LNCaP clone FGC (cell line): ENCODE measurements around the gene INPP5F.
"Not testable (repeated sequence)": the region's sequence is repeated elsewhere in the genome, so short reads cannot be mapped to it uniquely, and the experiment has no call there.

Experiments used
- DNase-seq: peaks from one replicate; pipeline ENCODE4 v3.0.0-alpha.2; 2011; ENCODE audit warnings: low read depth
- H3K4me3 ChIP-seq: 2 replicates; pipeline ENCODE4 v1.5.1; 2011; ENCODE audit warnings: mild to moderate bottlenecking, low read depth, low read length, control low read depth
- CTCF ChIP-seq: IDR thresholded peaks from 2 replicates; pipeline ENCODE4 v1.5.1; 2012; ENCODE audit warnings: mild to moderate bottlenecking; ENCODE audit not compliant: control insufficient read depth, insufficient read depth; ENCODE audit errors: extremely low read depth

The INPP5F gene

GRCh38 chr10:119784340-119785067 lies 58.7 kb downstream of the INPP5F start:
- no peak for TF ChIP-seq CTCF
- no peak overlapping the region for H3K4me3 ChIP-seq
- DNase-seq = peak; percentile 21

- TF ChIP-seq CTCF = no peak
- H3K4me3 ChIP-seq = no peak overlapping the region
- no peak for DNase-seq
Observed at GRCh38 chr10:119786117-119786769, 60.4 kb downstream of the INPP5F start.

GRCh38 chr10:119795101-119795500 lies 69.3 kb downstream of the INPP5F start:
- H3K4me3 ChIP-seq, DNase-seq: not testable (repeated sequence)

- DNase-seq = no peak
- no peak for TF ChIP-seq CTCF
- H3K4me3 ChIP-seq = no peak overlapping the region
Observed at GRCh38 chr10:119796039-119796438, 70.2 kb downstream of the INPP5F start.

- H3K4me3 ChIP-seq = no peak overlapping the region
- no peak for TF ChIP-seq CTCF
- DNase-seq = no peak
Observed at GRCh38 chr10:119801176-119801575, 75.3 kb downstream of the INPP5F start.

- no peak overlapping the region for H3K4me3 ChIP-seq
- DNase-seq = no peak
- no peak for TF ChIP-seq CTCF
Observed at GRCh38 chr10:119801998-119802538, 76.2 kb downstream of the INPP5F start.

GRCh38 chr10:119803264-119803663 lies 77.4 kb downstream of the INPP5F start:
- no peak for DNase-seq
- no peak for TF ChIP-seq CTCF
- H3K4me3 ChIP-seq = no peak overlapping the region
